Measurements from ENCODE around the gene ETS2.
A peak's percentile ranks its signal among the peaks of the same experiment; 100 is the strongest.
"Not testable (repeated sequence)": the region's sequence is repeated elsewhere in the genome, so short reads cannot be mapped to it uniquely, and the experiment has no call there.

Gene ETS2

GRCh38 chr21:38839328-38840286 lies 33.9 kb downstream of the ETS2 start:
- peak; percentile 80 for DNase-seq (ENCODE audit: low spot score)

- DNase-seq (ENCODE audit: low spot score) = no peak
Observed at GRCh38 chr21:38840456-38841300, 34.9 kb downstream of the ETS2 start.

GRCh38 chr21:38841472-38841871 lies 35.7 kb downstream of the ETS2 start:
- DNase-seq (ENCODE audit: low spot score) = no peak

GRCh38 chr21:38842079-38842478 lies 36.4 kb downstream of the ETS2 start:
- no peak for DNase-seq (ENCODE audit: low spot score)

GRCh38 chr21:38843379-38843778 lies 37.6 kb downstream of the ETS2 start:
- no peak for DNase-seq (ENCODE audit: low spot score)

GRCh38 chr21:38843806-38844503 lies 38.2 kb downstream of the ETS2 start:
- no peak for DNase-seq (ENCODE audit: low spot score)

- not testable (repeated sequence) for DNase-seq (ENCODE audit: low spot score)
Observed at GRCh38 chr21:38845374-38845773, 39.6 kb downstream of the ETS2 start.

GRCh38 chr21:38847556-38847955 lies 41.8 kb downstream of the ETS2 start:
- DNase-seq (ENCODE audit: low spot score) = no peak

GRCh38 chr21:38848187-38848609 lies 42.5 kb downstream of the ETS2 start:
- DNase-seq (ENCODE audit: low spot score) = no peak

GRCh38 chr21:38849776-38850175 lies 44.0 kb downstream of the ETS2 start:
- DNase-seq (ENCODE audit: low spot score) = no peak

GRCh38 chr21:38850277-38850951 lies 44.7 kb downstream of the ETS2 start:
- no peak for DNase-seq (ENCODE audit: low spot score)

- no peak for DNase-seq (ENCODE audit: low spot score)
Observed at GRCh38 chr21:38851101-38851500, 45.4 kb downstream of the ETS2 start.

- no peak for DNase-seq (ENCODE audit: low spot score)
Observed at GRCh38 chr21:38852278-38852677, 46.5 kb downstream of the ETS2 start.

GRCh38 chr21:38852708-38853107 lies 47.0 kb downstream of the ETS2 start:
- DNase-seq (ENCODE audit: low spot score) = no peak

GRCh38 chr21:38853421-38853919 lies 47.7 kb downstream of the ETS2 start:
- peak; percentile 92 for DNase-seq (ENCODE audit: low spot score)

- DNase-seq (ENCODE audit: low spot score) = no peak
Observed at GRCh38 chr21:38857152-38857825, 51.6 kb downstream of the ETS2 start.

- no peak for DNase-seq (ENCODE audit: low spot score)
Observed at GRCh38 chr21:38858026-38858811, 52.5 kb downstream of the ETS2 start.

- DNase-seq (ENCODE audit: low spot score) = no peak
Observed at GRCh38 chr21:38858812-38859205, 53.1 kb downstream of the ETS2 start.

GRCh38 chr21:38859852-38860251 lies 54.1 kb downstream of the ETS2 start:
- no peak for DNase-seq (ENCODE audit: low spot score)

GRCh38 chr21:38861056-38861455 lies 55.3 kb downstream of the ETS2 start:
- DNase-seq (ENCODE audit: low spot score) = no peak

Measured in kidney capillary endothelial cell (primary cell).